Measurements from ENCODE around the gene KMT5B.

KMT5B gene

DNA sequence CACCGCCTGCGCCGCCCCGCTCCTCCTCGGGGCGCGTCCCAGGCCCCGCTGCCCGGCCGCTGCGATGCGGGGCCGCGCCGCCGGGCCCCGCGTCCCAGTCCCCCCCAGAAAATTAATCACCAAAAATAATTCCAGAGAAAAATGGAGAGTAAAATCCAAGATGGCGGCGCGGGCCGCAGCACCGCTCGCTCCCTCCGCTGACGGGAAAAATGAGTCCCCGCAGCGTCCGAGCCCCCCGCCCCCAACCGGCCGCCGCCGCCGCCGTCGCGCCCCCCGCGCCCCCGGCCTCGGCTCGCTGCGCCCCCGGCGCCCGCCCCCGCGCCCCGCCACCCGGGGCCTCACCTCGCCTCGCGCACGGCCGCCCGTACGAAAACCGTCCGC is at the start of gene KMT5B:
KMT5B (minus strand) TSS at position 162 of the 381 bp plus-strand sequence. CDS start 23,220 bp downstream, outside the sequence.
- no peaks in the 10 kb centered on the region for H3K9me3 ChIP-seq (ENCODE audit: control insufficient read depth, insufficient read depth, low read length)
- H3K9ac ChIP-seq (ENCODE audit: low read depth, low read length), result peak within 1 kb of the TSS; percentile 98
- H3K4me3 ChIP-seq (ENCODE audit: low read depth, low read length), result peak within 1 kb of the TSS; percentile 84
- H3K4me1 ChIP-seq (ENCODE audit: control insufficient read depth, insufficient read depth, low read length), result peaks cover 26% of the 10 kb centered on the region
- peaks cover 4% of the 10 kb centered on the region; the same call in 1 of the 2 replicates for H3K27me3 ChIP-seq (ENCODE audit: control insufficient read depth, insufficient read depth, low read length)
- peak within 1 kb of the TSS; percentile 98 for H3K27ac ChIP-seq (ENCODE audit: low read depth, low read length)
- H3K36me3 ChIP-seq (ENCODE audit: control insufficient read depth, insufficient read depth, low read length), result no peaks in the 10 kb centered on the region

DNA sequence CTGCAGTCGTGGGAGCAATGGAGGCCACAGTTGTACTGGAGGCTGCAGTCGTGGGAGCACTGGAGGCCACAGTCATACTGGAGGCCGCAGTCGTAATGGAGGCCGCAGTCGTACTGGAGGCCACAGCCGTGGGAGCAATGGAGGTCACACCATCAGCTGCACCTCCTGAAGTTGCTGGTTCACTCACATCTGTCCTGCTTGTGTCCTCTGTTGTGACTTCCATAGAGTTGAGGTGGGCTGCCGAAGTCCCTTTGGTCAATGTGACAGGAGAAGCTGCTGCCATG is 49.4 kb upstream of the KMT5B start:
- peaks cover 64% of the 10 kb centered on the region for H3K36me3 ChIP-seq (ENCODE audit: control insufficient read depth, insufficient read depth, low read length)

DNA sequence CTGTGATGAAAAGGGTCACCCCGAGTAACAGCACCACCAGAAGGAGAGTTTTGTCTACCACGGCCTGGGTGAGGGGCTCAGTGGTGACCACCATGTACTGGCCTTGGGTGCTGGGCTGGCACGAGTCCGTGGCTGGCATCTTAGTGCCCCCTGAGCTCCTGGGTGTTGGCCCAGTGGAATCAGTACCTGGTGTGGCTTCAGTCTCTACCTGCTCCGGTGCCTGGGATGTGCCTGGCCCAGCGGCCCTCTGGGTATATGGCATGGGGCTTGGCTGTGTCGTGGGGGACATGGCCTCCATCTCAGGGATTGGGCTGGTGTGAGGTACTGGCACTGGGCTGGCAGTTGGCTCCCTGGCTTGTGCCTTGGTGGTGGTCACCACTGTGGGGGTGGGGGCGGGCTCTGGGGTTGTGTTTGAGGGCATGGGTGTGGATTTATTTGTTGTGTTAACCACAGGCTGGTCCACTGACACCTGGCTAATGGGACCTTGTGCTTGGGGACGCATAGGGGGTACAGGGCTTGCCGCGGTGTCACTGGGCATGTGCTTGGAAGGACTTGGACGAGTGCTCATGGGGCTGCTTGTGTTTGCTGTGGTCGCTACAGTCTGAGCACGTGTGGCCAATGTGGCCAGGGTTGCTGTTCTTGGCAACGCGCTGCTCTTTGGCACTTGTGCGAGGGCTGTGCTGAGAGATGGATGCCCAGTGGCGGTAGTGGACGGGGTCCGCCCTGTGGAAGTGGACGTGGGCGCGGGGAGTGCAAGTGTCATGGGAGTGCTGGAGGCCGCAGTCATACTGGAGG is 48.9 kb upstream of the KMT5B start:
- Histone ChIP-seq H3K27me3 (ENCODE audit: control insufficient read depth, insufficient read depth, low read length) (no peaks in the 10 kb centered on the region), H3K4me3 (ENCODE audit: low read depth, low read length) (no peak overlapping the region), H3K9me3 (ENCODE audit: control insufficient read depth, insufficient read depth, low read length) (no peaks in the 10 kb centered on the region), H3K9ac (ENCODE audit: low read depth, low read length) (no peak overlapping the region), H3K4me1 (ENCODE audit: control insufficient read depth, insufficient read depth, low read length) (no peaks in the 10 kb centered on the region), H3K27ac (ENCODE audit: low read depth, low read length) (no peak overlapping the region), H3K36me3 (ENCODE audit: control insufficient read depth, insufficient read depth, low read length) (peaks cover 59% of the 10 kb centered on the region)

More for the DNA sequence above, 49.4 kb upstream of the KMT5B start:
- Histone ChIP-seq H3K4me1 (ENCODE audit: control insufficient read depth, insufficient read depth, low read length) (no peaks in the 10 kb centered on the region), H3K27ac (ENCODE audit: low read depth, low read length) (no peak overlapping the region), H3K27me3 (ENCODE audit: control insufficient read depth, insufficient read depth, low read length) (no peaks in the 10 kb centered on the region), H3K4me3 (ENCODE audit: low read depth, low read length) (no peak overlapping the region), H3K9me3 (ENCODE audit: control insufficient read depth, insufficient read depth, low read length) (no peaks in the 10 kb centered on the region), H3K9ac (ENCODE audit: low read depth, low read length) (no peak overlapping the region)

DNA sequence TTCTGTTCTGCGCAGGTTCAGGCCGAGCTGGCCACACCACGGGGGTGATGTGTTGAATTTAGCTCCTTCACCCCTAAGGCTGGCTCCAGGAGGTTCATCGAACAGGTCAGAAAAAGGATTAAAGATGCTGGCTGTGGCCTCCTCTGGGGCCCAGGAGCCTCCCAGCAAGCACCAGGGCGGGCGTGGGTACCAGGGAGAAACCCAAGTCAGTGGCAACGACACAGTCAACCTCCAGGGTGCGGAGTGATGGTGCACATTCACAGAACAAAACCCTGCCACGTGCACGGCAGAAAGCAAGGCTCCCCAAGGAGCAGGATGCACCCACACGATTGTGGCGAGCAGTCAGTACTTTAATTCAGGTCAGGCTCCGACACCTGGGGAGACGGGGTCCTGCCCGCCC is 47.9 kb upstream of the KMT5B start:
- Histone ChIP-seq H3K36me3 (ENCODE audit: control insufficient read depth, insufficient read depth, low read length) (peaks cover 49% of the 10 kb centered on the region), H3K9ac (ENCODE audit: low read depth, low read length) (no peak overlapping the region), H3K27ac (ENCODE audit: low read depth, low read length) (no peak overlapping the region), H3K27me3 (ENCODE audit: control insufficient read depth, insufficient read depth, low read length) (no peaks in the 10 kb centered on the region), H3K4me1 (ENCODE audit: control insufficient read depth, insufficient read depth, low read length) (peaks cover 7% of the 10 kb centered on the region; the same call in 1 of the 2 replicates), H3K9me3 (ENCODE audit: control insufficient read depth, insufficient read depth, low read length) (no peaks in the 10 kb centered on the region), H3K4me3 (ENCODE audit: low read depth, low read length) (no peak overlapping the region)

DNA sequence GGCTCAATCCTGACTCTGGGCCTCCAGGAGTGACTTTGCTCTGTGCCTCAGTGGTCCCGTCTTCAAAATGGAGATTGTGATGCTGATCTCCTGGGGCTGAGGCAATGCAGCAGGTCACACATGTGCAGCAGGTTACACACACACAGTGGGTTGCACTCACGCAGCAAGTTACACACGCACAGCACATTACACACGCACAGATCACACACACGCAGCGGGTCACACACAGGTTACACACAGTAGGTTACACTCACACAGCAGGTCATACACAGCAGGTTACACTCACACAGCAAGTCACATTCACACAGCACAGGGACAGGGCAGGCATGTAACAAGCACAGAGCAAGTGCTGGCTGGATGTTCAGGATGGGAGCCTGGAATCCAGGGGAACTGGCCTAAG is 47.4 kb upstream of the KMT5B start:
- no peaks in the 10 kb centered on the region for H3K27me3 ChIP-seq (ENCODE audit: control insufficient read depth, insufficient read depth, low read length)
- H3K9me3 ChIP-seq (ENCODE audit: control insufficient read depth, insufficient read depth, low read length), result no peaks in the 10 kb centered on the region
- no peak overlapping the region for H3K9ac ChIP-seq (ENCODE audit: low read depth, low read length)
- H3K27ac ChIP-seq (ENCODE audit: low read depth, low read length), result no peak overlapping the region
- no peak overlapping the region for H3K4me3 ChIP-seq (ENCODE audit: low read depth, low read length)
- peaks cover 44% of the 10 kb centered on the region for H3K36me3 ChIP-seq (ENCODE audit: control insufficient read depth, insufficient read depth, low read length)
- peaks cover 8% of the 10 kb centered on the region; the same call in 1 of the 2 replicates for H3K4me1 ChIP-seq (ENCODE audit: control insufficient read depth, insufficient read depth, low read length)

DNA sequence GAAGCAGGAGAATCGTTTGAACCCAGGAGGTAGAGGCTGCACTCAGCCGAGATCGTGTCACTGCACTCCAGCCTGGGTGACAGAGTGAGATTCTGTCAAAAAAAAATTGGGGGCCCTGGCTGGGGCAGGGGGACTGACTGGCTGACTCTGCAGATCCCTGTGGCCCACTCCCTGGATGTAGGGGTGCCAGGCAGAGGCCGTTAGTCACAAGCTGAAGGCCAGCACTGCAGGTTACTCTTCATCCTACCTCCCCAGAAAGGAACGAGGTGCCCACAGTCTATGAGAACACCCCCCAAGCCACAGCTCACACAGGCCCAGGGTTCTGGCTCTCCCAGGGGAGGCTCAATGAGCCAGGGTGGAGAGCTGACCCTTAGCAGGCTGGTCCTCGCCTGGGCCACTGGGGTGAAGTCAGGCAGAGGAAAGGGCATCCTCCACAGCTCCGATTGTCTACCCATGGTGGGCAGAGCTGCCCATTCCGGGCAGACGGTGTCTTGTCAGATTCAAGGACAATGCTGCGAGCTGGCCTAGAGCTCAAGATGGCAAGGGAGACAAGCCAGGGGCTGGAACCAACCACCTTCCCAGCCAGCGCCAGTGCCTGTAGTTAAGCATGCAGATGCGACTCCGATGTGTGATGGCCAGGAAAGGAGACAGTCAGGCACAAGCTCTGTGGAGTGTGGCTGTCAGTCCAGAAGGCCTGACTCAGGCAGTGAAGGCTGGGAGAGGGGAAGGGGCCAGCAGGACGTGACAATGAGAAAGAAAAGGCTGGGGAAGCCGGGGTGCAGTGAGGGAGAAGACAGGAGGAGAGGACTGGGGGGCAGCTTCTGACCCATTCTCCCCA is 46.2 kb upstream of the KMT5B start:
- no peak overlapping the region for H3K9ac ChIP-seq (ENCODE audit: low read depth, low read length)
- no peaks in the 10 kb centered on the region for H3K9me3 ChIP-seq (ENCODE audit: control insufficient read depth, insufficient read depth, low read length)
- no peak overlapping the region for H3K27ac ChIP-seq (ENCODE audit: low read depth, low read length)
- H3K27me3 ChIP-seq (ENCODE audit: control insufficient read depth, insufficient read depth, low read length), result no peaks in the 10 kb centered on the region
- no peak overlapping the region for H3K4me3 ChIP-seq (ENCODE audit: low read depth, low read length)
- peaks cover 8% of the 10 kb centered on the region; the same call in 1 of the 2 replicates for H3K4me1 ChIP-seq (ENCODE audit: control insufficient read depth, insufficient read depth, low read length)
- H3K36me3 ChIP-seq (ENCODE audit: control insufficient read depth, insufficient read depth, low read length), result peaks cover 35% of the 10 kb centered on the region

DNA sequence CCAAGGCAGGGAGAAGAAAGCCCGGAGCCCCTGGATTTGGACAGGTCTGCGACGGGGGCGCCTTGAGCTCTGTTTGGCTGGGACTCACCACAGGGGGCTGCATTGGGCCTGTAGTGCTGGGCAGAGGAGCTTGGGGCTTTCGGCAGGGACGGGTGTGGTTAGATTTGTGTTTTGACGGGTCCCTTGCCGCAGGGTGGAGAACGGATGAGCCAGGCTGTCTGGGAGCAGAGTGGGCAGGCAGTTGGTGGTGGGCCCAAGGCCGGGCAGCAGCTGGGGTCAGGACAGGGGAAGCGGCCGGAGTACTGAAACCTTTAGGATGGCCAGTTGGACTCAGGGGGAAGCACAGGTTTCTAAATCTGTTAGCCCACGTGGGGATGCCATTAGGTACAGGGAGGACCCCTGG is 45.3 kb upstream of the KMT5B start:
- peaks cover 8% of the 10 kb centered on the region; the same call in 1 of the 2 replicates for H3K4me1 ChIP-seq (ENCODE audit: control insufficient read depth, insufficient read depth, low read length)

DNA sequence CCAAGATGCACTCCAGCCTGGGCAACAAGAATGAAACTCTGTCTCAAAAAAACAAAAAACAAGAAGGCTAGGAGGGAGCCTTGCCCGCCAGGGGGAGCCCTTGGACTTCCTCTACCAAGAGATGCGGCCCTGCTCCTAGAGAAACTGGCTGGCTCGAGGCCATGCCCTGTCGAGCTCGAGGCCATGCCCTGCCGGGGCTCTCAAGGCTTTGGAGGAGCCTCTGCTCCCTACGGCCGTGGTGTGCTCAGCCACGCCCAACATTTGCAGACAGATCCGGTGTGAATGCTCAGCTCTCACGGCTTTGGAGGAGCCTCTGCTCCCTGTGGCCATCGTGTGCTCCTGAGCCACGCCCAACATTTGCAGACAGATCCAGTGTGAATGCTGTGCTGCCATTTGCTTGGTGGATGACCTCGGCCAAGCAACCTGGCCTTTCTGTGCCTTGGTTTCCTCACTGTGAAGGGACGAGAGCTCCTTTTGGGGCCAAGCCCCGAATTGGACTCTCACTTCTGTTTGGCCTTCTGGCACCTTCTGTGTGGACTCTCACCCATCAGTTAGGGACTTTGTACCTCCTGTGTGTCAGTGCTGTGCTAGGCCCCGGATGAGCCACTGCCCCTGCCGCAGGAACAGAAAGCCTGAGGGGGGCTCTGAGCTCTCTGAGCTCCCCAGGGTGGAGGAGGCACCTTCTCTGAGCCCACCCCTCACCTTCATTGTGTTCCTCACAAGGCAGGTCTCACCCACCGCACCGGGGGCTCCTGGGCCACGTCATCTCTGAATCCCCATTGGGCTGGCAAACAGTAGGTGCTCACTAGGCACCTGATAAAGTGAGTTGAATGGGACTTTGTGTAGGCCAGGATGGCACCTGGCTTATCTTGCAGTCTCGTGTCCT is 44.6 kb upstream of the KMT5B start:
- no peaks in the 10 kb centered on the region for H3K9me3 ChIP-seq (ENCODE audit: control insufficient read depth, insufficient read depth, low read length)
- no peak overlapping the region for H3K4me3 ChIP-seq (ENCODE audit: low read depth, low read length)
- H3K27me3 ChIP-seq (ENCODE audit: control insufficient read depth, insufficient read depth, low read length), result no peaks in the 10 kb centered on the region
- no peak overlapping the region for H3K27ac ChIP-seq (ENCODE audit: low read depth, low read length)
- peaks cover 19% of the 10 kb centered on the region for H3K36me3 ChIP-seq (ENCODE audit: control insufficient read depth, insufficient read depth, low read length)
- H3K9ac ChIP-seq (ENCODE audit: low read depth, low read length), result no peak overlapping the region
- H3K4me1 ChIP-seq (ENCODE audit: control insufficient read depth, insufficient read depth, low read length), result peaks cover 8% of the 10 kb centered on the region; the same call in 1 of the 2 replicates

More for the DNA sequence above, 45.3 kb upstream of the KMT5B start:
- peaks cover 25% of the 10 kb centered on the region for H3K36me3 ChIP-seq (ENCODE audit: control insufficient read depth, insufficient read depth, low read length)
- no peak overlapping the region for H3K4me3 ChIP-seq (ENCODE audit: low read depth, low read length)
- H3K9me3 ChIP-seq (ENCODE audit: control insufficient read depth, insufficient read depth, low read length), result no peaks in the 10 kb centered on the region
- H3K27me3 ChIP-seq (ENCODE audit: control insufficient read depth, insufficient read depth, low read length), result no peaks in the 10 kb centered on the region
- no peak overlapping the region for H3K27ac ChIP-seq (ENCODE audit: low read depth, low read length)
- no peak overlapping the region for H3K9ac ChIP-seq (ENCODE audit: low read depth, low read length)

DNA sequence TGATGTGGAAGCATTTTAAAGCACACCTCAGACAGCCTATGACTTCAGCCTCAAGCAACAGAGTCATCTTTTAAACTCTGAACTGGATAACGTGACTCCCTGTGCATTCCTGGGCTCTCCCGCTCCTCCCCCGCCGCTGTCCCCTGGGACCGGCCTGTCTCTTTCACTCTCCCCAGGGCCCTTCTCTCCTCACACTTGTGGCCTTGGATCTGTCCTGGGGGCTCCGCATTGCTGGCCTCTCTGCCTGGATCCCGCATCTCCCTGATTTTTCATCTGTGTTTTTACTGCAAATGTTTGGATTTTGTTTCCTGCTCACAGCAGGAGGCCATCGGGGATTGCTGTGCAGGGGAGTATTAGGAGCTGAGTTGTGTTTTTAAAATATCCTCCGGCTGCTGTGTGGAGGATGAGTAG is 43.2 kb upstream of the KMT5B start:
- H3K9ac ChIP-seq (ENCODE audit: low read depth, low read length), result no peak overlapping the region; the same call in 1 of the 2 replicates
- no peak overlapping the region for H3K27ac ChIP-seq (ENCODE audit: low read depth, low read length)
- H3K4me3 ChIP-seq (ENCODE audit: low read depth, low read length), result no peak overlapping the region
- H3K36me3 ChIP-seq (ENCODE audit: control insufficient read depth, insufficient read depth, low read length), result peaks cover 5% of the 10 kb centered on the region
- H3K4me1 ChIP-seq (ENCODE audit: control insufficient read depth, insufficient read depth, low read length), result peaks cover 8% of the 10 kb centered on the region; the same call in 1 of the 2 replicates
- no peaks in the 10 kb centered on the region for H3K27me3 ChIP-seq (ENCODE audit: control insufficient read depth, insufficient read depth, low read length)
- H3K9me3 ChIP-seq (ENCODE audit: control insufficient read depth, insufficient read depth, low read length), result no peaks in the 10 kb centered on the region

DNA sequence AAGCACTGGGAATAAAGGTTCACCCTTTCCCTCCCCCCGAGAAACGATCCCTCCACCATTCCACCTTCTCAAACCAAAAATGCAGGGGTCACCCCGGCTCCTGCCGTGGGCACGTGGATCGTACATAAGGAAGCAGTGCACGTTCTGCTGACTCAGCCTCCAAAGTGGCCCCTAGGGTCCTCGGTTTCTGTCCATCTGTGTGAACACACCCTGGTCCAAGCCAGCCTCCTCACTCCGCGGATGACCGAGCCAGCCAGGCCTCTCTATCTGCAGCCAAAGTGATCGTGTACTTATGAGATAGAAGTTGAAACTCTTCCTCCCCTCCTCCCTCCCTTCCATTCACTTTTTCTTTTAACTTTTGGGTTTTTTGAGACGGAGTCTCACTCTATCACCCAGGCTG is 42.4 kb upstream of the KMT5B start:
- Histone ChIP-seq H3K4me1 (ENCODE audit: control insufficient read depth, insufficient read depth, low read length) (peaks cover 8% of the 10 kb centered on the region; the same call in 1 of the 2 replicates), H3K36me3 (ENCODE audit: control insufficient read depth, insufficient read depth, low read length) (no peaks in the 10 kb centered on the region), H3K27me3 (ENCODE audit: control insufficient read depth, insufficient read depth, low read length) (no peaks in the 10 kb centered on the region), H3K27ac (ENCODE audit: low read depth, low read length) (no peak overlapping the region), H3K9me3 (ENCODE audit: control insufficient read depth, insufficient read depth, low read length) (no peaks in the 10 kb centered on the region), H3K9ac (ENCODE audit: low read depth, low read length) (no peak overlapping the region), H3K4me3 (ENCODE audit: low read depth, low read length) (no peak overlapping the region)
